SJSA1 (cell line): ENCODE data around the gene ZNF221. TPM values are rescaled to one million over a fixed set of nuclear protein-coding genes. Genes with fewer than 3 reads are reported as not detected.
A peak's percentile ranks its signal among the peaks of the same experiment; 100 is the strongest.

Experiments used
- DNase-seq, 2 experiments: peaks; one replicate each; pipeline ENCODE4 v3.0.0-alpha.2; 2015 to 2020; ENCODE audit warnings: low spot score in 2 of 2, low read depth in 1 of 2
- H3K27ac ChIP-seq: fragments of 250-450 bp; sonication (Bioruptor Pico); 2 replicates; pipeline ENCODE4 v1.5.1; 2020; ENCODE audit warnings: mild to moderate bottlenecking, moderate library complexity
- H3K27me3 ChIP-seq: fragments of 250-450 bp; sonication (Bioruptor Pico); replicated peaks from 2 replicates; pipeline ENCODE4 v1.5.1; 2020; ENCODE audit warnings: mild to moderate bottlenecking, moderate library complexity
- H3K36me3 ChIP-seq: fragments of 250-450 bp; sonication (Bioruptor Pico); 2 replicates; pipeline ENCODE4 v1.5.1; 2020; ENCODE audit warnings: mild to moderate bottlenecking
- H3K4me1 ChIP-seq: fragments of 250-450 bp; sonication (Bioruptor Pico); replicated peaks from 2 replicates; pipeline ENCODE4 v1.6.1; 2021; ENCODE audit warnings: mild to moderate bottlenecking
- H3K4me3 ChIP-seq: fragments of 250-450 bp; sonication (Bioruptor Pico); 2 replicates; pipeline ENCODE4 v1.5.1; 2020; ENCODE audit warnings: mild to moderate bottlenecking
- H3K9me3 ChIP-seq: fragments of 250-450 bp; sonication (Bioruptor Pico); replicated peaks from 2 replicates; pipeline ENCODE4 v1.5.1; 2020; ENCODE audit warnings: mild to moderate bottlenecking
- total RNA-seq: library from RNA; depleted of rRNA; stranded (reverse); fragments of >200 nt; shearing (Covaris generic); gene quantifications from 2 replicates; pipeline ENCODE4 v1.2.3, GENCODE V29; 2014; rRNA removed

ZNF221 gene
- total RNA-seq, 1 experiment from 2014 or later, result 5.4 TPM

DNA sequence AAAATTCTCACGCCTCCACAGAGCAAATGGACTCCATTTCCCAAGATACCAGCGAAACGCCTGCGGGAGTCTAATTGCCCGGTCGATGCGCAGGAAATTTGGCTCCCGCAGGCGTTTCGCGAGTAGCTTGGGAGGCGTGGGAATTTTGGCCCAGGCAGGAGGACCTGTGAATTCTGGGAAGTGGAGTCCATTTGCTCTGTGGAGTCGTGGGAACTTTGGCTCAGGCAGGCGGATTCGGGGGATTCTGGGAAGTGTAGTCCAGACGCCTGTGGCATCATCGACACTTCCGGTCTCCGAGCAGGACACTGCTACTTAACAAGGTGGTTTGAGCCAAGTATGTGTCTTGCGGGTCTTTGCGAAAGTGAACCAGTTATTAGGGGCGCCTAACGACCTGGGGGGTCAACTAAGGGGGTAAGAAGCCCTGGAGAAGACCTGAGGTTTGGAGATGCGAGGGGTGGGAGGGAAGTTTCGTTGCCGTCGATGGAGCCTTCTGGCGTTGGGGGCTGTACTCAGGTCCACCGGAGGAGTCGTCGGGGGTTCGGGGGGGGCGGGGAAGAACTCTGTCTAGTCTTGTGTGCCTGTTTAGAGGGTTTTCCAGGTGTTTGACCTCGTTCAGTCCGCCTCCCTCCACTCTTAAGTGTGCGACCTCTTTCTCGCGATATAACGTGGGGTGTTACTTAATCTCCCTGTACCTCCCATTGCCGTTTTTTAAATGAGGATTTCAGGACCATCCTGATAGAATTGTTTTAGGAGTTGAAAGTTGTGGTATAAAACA lies 33.1 kb downstream of the ZNF221 start, which contains the start of gene ZNF155:
Gene ZNF155 (plus strand): TSS at position 277 of the 775 bp plus-strand sequence. CDS start 4,356 bp downstream, outside the sequence.
- no peaks in the 10 kb centered on the region for H3K27me3 ChIP-seq
- H3K27ac ChIP-seq, result 0 out of 2 replicates have a peak within 1 kb of the TSS, but pooled peaks have one; percentile 21
- peaks cover 7% of the 10 kb centered on the region; the same call in 1 of the 2 replicates for H3K9me3 ChIP-seq
- no peaks in the 10 kb centered on the region for H3K4me1 ChIP-seq
- peaks cover 16% of the 10 kb centered on the region for H3K36me3 ChIP-seq
- DNase-seq, result peak; percentile 85 to 95
- peak within 1 kb of the TSS; percentile 54 for H3K4me3 ChIP-seq

DNA sequence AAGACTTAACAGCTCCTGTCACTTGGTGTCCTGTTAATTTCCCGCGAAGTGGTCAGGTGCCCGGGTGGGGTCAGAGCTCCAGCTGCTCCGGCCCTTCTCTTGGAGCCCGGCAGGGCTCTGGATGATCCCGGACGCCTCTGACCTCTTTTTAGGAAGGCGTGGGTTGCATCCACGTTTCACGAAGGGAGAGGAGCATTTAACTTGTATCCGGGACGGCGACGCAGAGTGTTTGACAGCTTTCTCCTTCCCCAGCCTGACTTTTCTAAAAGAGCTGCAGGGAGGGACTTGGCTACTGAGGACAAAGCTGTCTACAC lies 33.6 kb downstream of the ZNF221 start:
- no peak overlapping the region for H3K27ac ChIP-seq
- no peaks in the 10 kb centered on the region for H3K27me3 ChIP-seq
- peaks cover 22% of the 10 kb centered on the region for H3K36me3 ChIP-seq
- H3K4me3 ChIP-seq, result peak overlapping the region; percentile 54
- H3K4me1 ChIP-seq, result no peaks in the 10 kb centered on the region
- DNase-seq, result peak in 1 of 2 experiments; percentile 37
- peaks cover 7% of the 10 kb centered on the region; the same call in 1 of the 2 replicates for H3K9me3 ChIP-seq

DNA sequence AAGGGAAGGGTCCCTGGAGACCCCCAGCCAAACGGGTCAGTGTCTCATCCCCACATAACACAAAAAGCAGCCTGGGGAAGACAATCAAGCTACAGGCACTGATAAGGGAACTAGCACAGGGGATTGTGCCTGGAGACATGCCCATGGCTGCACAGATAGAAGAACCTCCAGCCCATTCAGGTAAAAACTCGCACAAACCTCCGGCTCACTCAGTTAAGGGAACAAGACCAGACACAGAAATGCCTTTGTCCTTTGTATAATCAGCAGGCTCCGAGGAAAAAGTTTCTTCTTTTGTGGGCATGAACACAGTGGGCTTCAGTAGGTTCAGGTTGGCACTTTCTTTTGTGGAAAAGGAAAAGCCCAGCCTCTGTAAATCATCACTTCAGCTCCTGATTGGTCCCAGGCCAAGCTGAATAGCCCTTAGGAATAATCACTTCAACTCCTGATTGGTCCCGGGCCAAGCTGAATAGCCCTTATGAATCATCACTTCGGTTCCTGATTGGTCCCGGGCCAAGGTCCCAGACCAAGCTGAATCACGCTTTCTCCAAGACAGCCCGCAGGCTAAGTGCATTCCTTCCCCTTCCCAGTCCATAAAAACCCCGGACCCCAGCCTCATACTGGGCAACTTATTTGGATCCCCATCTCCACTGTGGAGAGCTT lies 46.7 kb downstream of the ZNF221 start:
- no peaks in the 10 kb centered on the region for H3K27me3 ChIP-seq
- DNase-seq, result no peak
- peaks cover 38% of the 10 kb centered on the region for H3K36me3 ChIP-seq

DNA sequence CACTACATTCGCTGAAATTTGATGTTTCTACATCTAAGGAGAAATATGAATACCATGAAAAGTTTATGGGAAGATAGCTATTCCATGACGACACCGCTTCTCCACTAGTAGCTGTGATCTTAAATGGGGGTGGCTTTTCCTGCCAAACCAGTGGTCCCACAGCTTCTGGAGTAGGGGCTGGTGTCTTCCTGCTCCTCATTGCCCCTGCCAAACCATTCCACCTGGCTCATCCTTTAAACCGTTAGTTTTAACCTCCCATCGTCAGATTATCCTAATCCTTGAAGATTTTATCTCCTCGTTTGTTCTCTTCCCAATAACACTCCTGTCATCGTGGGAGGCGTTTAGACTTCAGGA lies 51.2 kb downstream of the ZNF221 start:
- H3K27ac ChIP-seq, result peak overlapping the region; percentile 42
- H3K4me3 ChIP-seq, result peak overlapping the region; percentile 59
- peaks cover 9% of the 10 kb centered on the region; the same call in 1 of the 2 replicates for H3K4me1 ChIP-seq
- peaks cover 13% of the 10 kb centered on the region for H3K36me3 ChIP-seq
- no peak for DNase-seq
- H3K9me3 ChIP-seq, result 0 out of 2 replicates have a peak, but pooled peaks cover 3% of the 10 kb centered on the region
- H3K27me3 ChIP-seq, result no peaks in the 10 kb centered on the region

More for the DNA sequence above, 46.7 kb downstream of the ZNF221 start:
- no peak overlapping the region for H3K4me3 ChIP-seq
- H3K27ac ChIP-seq, result no peak overlapping the region
- H3K4me1 ChIP-seq, result peaks cover 5% of the 10 kb centered on the region; the same call in 1 of the 2 replicates
- H3K9me3 ChIP-seq, result no peaks in the 10 kb centered on the region

DNA sequence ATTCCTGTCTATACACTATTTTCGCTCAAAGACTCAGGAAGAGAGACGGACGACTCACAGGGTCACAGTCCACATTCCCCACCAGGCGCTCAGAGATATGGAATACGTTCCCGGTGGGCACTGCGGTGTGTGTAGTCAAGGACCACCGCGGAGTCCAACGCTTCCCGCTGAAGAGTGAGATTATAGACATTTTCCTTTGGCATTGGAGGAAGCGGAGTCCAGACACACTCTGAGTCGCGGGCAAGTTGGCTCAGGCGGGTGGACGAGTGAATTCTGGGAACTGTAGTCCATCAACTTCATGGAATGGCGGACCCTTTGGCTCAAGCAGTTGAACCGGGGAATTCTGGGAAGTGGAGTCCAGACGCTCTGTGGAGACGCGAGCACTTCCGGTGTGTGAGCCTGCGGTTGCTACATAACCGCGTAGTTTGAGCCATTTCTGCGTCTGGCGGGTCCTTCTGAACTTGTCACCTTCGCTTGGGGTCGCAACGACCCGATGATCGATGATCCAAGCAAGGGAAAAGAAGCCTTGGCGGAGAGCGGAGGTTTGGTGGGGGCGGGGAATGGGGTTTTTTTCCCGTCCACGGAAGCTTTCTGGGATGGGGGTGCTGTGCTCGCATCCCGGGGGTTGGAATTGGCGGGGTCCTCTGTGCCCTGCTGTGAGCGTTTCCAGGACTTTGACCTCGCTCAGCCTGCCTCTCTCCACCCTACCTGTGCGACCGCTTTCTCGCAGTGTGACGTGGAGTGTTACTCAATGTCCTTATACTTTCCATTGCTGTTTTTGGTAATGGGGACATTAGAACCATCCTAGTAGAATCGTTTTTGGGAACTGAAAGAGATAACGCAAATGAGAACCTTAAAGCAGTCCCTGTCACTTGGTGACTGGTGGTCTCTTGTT lies 51.8 kb downstream of the ZNF221 start, which contains the start of gene ZNF230:
Gene ZNF230 (plus strand): TSS at position 392 of the 895 bp plus-strand sequence. CDS start 4,122 bp downstream, outside the sequence.
- peaks cover 9% of the 10 kb centered on the region; the same call in 1 of the 2 replicates for H3K4me1 ChIP-seq
- H3K4me3 ChIP-seq, result peak within 1 kb of the TSS; percentile 59
- H3K27ac ChIP-seq, result peak within 1 kb of the TSS; percentile 42
- H3K27me3 ChIP-seq, result no peaks in the 10 kb centered on the region
- peak; percentile 81 to 91 for DNase-seq
- 0 out of 2 replicates have a peak, but pooled peaks cover 3% of the 10 kb centered on the region for H3K9me3 ChIP-seq
- peaks cover 17% of the 10 kb centered on the region for H3K36me3 ChIP-seq

DNA sequence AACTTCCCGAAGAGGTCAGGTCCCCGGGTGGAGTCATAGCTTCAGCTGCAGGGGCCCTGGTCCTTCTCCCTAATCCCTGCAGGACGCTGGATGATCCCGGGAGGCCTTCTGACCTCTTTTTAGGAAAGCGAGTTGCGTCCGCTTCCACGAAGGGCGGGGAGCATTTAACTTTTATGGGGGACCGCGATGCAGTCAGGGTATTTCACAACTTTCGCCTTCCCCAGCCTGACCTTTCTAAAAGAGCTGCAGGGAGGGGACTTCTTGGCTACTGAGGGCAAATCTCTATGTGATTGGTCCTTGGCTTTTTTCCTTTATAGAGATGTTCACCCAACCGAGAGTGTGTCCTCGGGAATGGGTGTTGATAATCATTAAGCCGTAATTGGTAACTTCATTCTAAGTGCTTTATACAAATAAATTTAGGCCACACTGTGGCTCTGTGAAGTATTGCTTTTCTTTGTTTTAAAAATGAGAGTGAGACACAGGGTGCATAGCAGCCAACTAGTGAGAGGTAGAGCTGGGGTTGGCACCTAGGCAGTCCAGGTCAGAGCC lies 52.5 kb downstream of the ZNF221 start:
- no peak overlapping the region for H3K27ac ChIP-seq
- DNase-seq, result no peak

DNA sequence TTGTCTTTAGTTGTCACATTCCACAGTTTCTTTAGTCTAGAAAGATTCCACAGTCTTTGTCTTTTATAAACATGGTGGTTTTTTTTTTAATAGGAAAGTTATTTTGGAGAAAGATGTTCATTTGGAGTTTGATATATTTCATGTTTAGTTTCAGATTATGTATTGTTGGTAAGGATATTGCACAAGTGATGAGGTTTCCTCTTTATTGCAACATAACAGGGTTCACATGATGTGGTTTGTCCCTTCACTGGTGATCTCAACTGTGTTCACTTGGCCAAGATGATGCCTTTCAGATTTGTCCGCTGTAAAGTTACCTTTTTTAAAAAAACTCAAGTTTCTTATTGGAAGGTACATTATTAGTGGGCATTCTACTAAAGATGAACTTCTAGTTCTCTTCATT lies 54.9 kb downstream of the ZNF221 start:
- Histone ChIP-seq H3K27ac (no peak overlapping the region), H3K36me3 (peaks cover 49% of the 10 kb centered on the region), H3K4me1 (peaks cover 9% of the 10 kb centered on the region; the same call in 1 of the 2 replicates), H3K9me3 (peaks cover 25% of the 10 kb centered on the region), H3K4me3 (no peak overlapping the region), H3K27me3 (no peaks in the 10 kb centered on the region)
- no peak for DNase-seq

More for the DNA sequence above, 52.5 kb downstream of the ZNF221 start:
- Histone ChIP-seq H3K4me1 (peaks cover 9% of the 10 kb centered on the region; the same call in 1 of the 2 replicates), H3K9me3 (0 out of 2 replicates have a peak, but pooled peaks cover 3% of the 10 kb centered on the region), H3K27me3 (no peaks in the 10 kb centered on the region), H3K4me3 (peak overlapping the region; percentile 59), H3K36me3 (peaks cover 24% of the 10 kb centered on the region)

DNA sequence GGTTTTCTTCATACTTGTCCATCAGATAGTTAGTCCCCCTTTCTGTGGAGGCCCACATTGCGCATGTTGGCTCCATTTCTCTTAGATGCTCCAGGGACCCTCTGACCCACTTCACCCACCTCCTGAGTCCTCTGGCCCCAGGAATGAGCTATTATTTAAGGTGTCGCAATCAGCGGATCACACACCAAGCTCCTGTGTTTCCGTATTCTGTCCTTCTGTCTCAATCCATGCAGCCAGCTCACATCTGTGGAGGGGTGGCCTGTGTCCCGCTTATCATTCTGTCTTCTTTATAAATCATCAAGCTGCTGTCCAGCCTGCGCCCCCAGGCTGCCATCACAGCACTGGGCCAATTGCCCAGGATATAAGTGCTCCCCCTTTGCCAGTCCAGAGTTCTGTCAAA lies 56.4 kb downstream of the ZNF221 start:
- peaks cover 64% of the 10 kb centered on the region for H3K36me3 ChIP-seq
- DNase-seq, result no peak
- H3K9me3 ChIP-seq, result peaks cover 28% of the 10 kb centered on the region
- H3K4me1 ChIP-seq, result 0 out of 2 replicates have a peak, but pooled peaks cover 4% of the 10 kb centered on the region
- no peaks in the 10 kb centered on the region for H3K27me3 ChIP-seq
- H3K4me3 ChIP-seq, result no peak overlapping the region
- no peak overlapping the region for H3K27ac ChIP-seq

DNA sequence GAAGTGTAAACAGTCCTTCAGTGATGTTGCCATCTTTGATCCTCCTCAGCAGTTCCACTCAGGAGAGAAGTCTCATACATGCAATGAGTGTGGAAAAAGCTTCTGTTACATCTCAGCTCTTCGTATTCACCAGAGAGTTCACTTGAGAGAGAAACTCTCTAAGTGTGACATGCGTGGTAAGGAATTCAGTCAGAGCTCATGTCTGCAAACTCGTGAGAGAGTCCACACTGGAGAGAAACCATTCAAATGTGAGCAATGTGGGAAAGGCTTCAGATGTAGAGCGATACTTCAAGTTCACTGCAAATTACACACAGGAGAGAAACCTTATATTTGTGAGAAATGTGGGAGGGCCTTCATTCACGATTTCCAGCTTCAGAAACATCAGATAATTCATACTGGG lies 59.4 kb downstream of the ZNF221 start:
- Histone ChIP-seq H3K4me1 (no peaks in the 10 kb centered on the region), H3K27me3 (no peaks in the 10 kb centered on the region), H3K36me3 (peaks cover 66% of the 10 kb centered on the region), H3K4me3 (no peak overlapping the region), H3K9me3 (peaks cover 28% of the 10 kb centered on the region), H3K27ac (no peak overlapping the region)
- DNase-seq, result peak in 1 of 2 experiments; percentile 1

Other genes starting within 250 kb of the ZNF221 start
- gene IRGC, start 235.2 kb upstream of the ZNF221 start, total RNA-seq, result not detected in 2 replicates
- gene SMG9, start 196.3 kb upstream of the ZNF221 start, total RNA-seq, result 9.4 and 29.9 TPM in 2 replicates
- 1.6 and 5.1 TPM in 2 replicates for gene KCNN4, start 170.3 kb upstream of the ZNF221 start, total RNA-seq
- gene LYPD5, start 148.8 kb upstream of the ZNF221 start, total RNA-seq, result 0.24 TPM in 1 of 2 replicates, not detected in the other
- 6.6 and 11.1 TPM in 2 replicates for gene ZNF283, start 123.9 kb upstream of the ZNF221 start, total RNA-seq
- gene ZNF404, start 67.3 kb upstream of the ZNF221 start, total RNA-seq, result 1.1 and 1.5 TPM in 2 replicates
- gene ZNF45, start 15.9 kb upstream of the ZNF221 start, total RNA-seq, result 13.7 and 21.1 TPM in 2 replicates
- 6.1 and 11.2 TPM in 2 replicates for gene ZNF155, start 33.0 kb downstream of the ZNF221 start, total RNA-seq
- gene ZNF230, start 51.7 kb downstream of the ZNF221 start, total RNA-seq, result 4.3 and 9.7 TPM in 2 replicates
- gene ZNF222, start 74.2 kb downstream of the ZNF221 start, total RNA-seq, result 8.1 and 9.6 TPM in 2 replicates
- 3.9 and 7.5 TPM in 2 replicates for gene ZNF223, start 100.8 kb downstream of the ZNF221 start, total RNA-seq
- gene ZNF284, start 120.9 kb downstream of the ZNF221 start, total RNA-seq, result 2.9 and 3.1 TPM in 2 replicates
- 2.4 and 10.8 TPM in 2 replicates for gene ZNF224, start 143.1 kb downstream of the ZNF221 start, total RNA-seq
- 2.8 and 4.2 TPM in 2 replicates for gene ZNF225, start 162.2 kb downstream of the ZNF221 start, total RNA-seq
- 4.5 and 7.1 TPM in 2 replicates for gene ZNF234, start 190.3 kb downstream of the ZNF221 start, total RNA-seq
- 15.4 and 20.5 TPM in 2 replicates for gene ZNF226, start 213.9 kb downstream of the ZNF221 start, total RNA-seq